Neural cell (in vitro differentiated cells): ENCODE results near the gene BNC2. TPM values are rescaled to one million over a fixed set of nuclear protein-coding genes. Genes with fewer than 3 reads are reported as not detected.

Experiments
- H2AFZ ChIP-seq: fragments of 200-600, 300-800 bp; sonication (generic), shearing (Covaris generic); 2 replicates; pipeline ENCODE4 v1.6.0; 2014; ENCODE audit warnings: low read depth, mild to moderate bottlenecking, antibody characterized with exemption, low read length, moderate library complexity
- H3F3A ChIP-seq: fragments of 200-600 bp; shearing (Covaris generic); 2 replicates; pipeline ENCODE4 v1.6.1; 2016; ENCODE audit warnings: mild to moderate bottlenecking, moderate library complexity, mixed read lengths, antibody characterized with exemption, low read length; ENCODE audit not compliant: insufficient read depth, poor library complexity, severe bottlenecking
- H3K27ac ChIP-seq: fragments of 200-600, 300-800 bp; sonication (generic), shearing (Covaris generic); 2 replicates; pipeline ENCODE4 v1.5.1; 2014; ENCODE audit warnings: mild to moderate bottlenecking, low read length, moderate library complexity
- H3K27me3 ChIP-seq: fragments of 300-800, 200-600 bp; sonication (generic), shearing (Covaris generic); 2 replicates; pipeline ENCODE4 v1.6.0; 2014; ENCODE audit warnings: mild to moderate bottlenecking, low read depth, low read length, moderate library complexity; ENCODE audit not compliant: insufficient read depth
- H3K36me3 ChIP-seq: fragments of 300-800, 200-600 bp; sonication (generic), shearing (Covaris generic); 2 replicates; pipeline ENCODE4 v1.5.1; 2014; ENCODE audit warnings: mild to moderate bottlenecking, antibody characterized with exemption, low read length, moderate library complexity; ENCODE audit not compliant: insufficient read depth
- H3K4me2 ChIP-seq: fragments of 300-800, 200-600 bp; sonication (generic), shearing (Covaris generic); 2 replicates; pipeline ENCODE4 v1.6.0; 2014; ENCODE audit warnings: mild to moderate bottlenecking, low read length
- H3K4me3 ChIP-seq: fragments of 300-800, 200-600 bp; sonication (generic), shearing (Covaris generic); 2 replicates; pipeline ENCODE4 v1.5.1; 2014; ENCODE audit warnings: mild to moderate bottlenecking, low read length, moderate library complexity
- H3K79me2 ChIP-seq: fragments of 200-600 bp; shearing (Covaris generic); replicated peaks from 2 replicates; pipeline ENCODE4 v1.6.0; 2014; ENCODE audit warnings: mild to moderate bottlenecking, low read length, moderate library complexity; ENCODE audit not compliant: insufficient read depth
- H3K9ac ChIP-seq: fragments of 300-800, 200-600 bp; sonication (generic), shearing (Covaris generic); 2 replicates; pipeline ENCODE4 v1.6.1; 2016; ENCODE audit warnings: mild to moderate bottlenecking, low read length, mixed read lengths
- H3K9me2 ChIP-seq: fragments of 200-600 bp; shearing (Covaris generic); 2 replicates; pipeline ENCODE4 v1.6.1; 2016; ENCODE audit warnings: mild to moderate bottlenecking, low read length, mixed read lengths; ENCODE audit not compliant: insufficient read depth
- H3K9me3 ChIP-seq: fragments of 200-600, 300-800 bp; sonication (generic), shearing (Covaris generic); 2 replicates; pipeline ENCODE4 v1.6.1; 2016; ENCODE audit warnings: mild to moderate bottlenecking, mixed run types, low read length, moderate library complexity, mixed read lengths
- H4K20me1 ChIP-seq: fragments of 200-600 bp; shearing (Covaris generic); 2 replicates; pipeline ENCODE4 v1.6.1; 2016; ENCODE audit warnings: mild to moderate bottlenecking, mixed run types; ENCODE audit not compliant: insufficient read depth
- EP300 ChIP-seq: fragments of 450-650 bp; conservative IDR thresholded peaks from 2 replicates; pipeline ENCODE4 v1.6.1; 2014; ENCODE audit warnings: antibody characterized with exemption, mild to moderate bottlenecking, moderate library complexity; ENCODE audit not compliant: poor library complexity, severe bottlenecking
- EZH2 ChIP-seq: fragments of 200-600, 300-800 bp; shearing (Covaris generic), sonication (generic); IDR thresholded peaks from 2 replicates; pipeline ENCODE4 v1.6.1; 2014; ENCODE audit warnings: antibody characterized with exemption, low read length, borderline replicate concordance, mild to moderate bottlenecking; ENCODE audit not compliant: insufficient read depth, poor library complexity, severe bottlenecking
- MXI1 ChIP-seq: fragments of 450-650 bp; conservative IDR thresholded peaks from 2 replicates; pipeline ENCODE4 v1.6.1; 2014; ENCODE audit warnings: antibody characterized with exemption, mild to moderate bottlenecking; ENCODE audit not compliant: poor library complexity, severe bottlenecking
- POLR2AphosphoS5 ChIP-seq: IDR thresholded peaks from 2 replicates; pipeline ENCODE4 v1.6.1; 2012
- RAD21 ChIP-seq: fragments of 450-650 bp; conservative IDR thresholded peaks from 2 replicates; pipeline ENCODE4 v1.6.1; 2014; ENCODE audit warnings: antibody characterized with exemption, mild to moderate bottlenecking, moderate library complexity
- SMC3 ChIP-seq: fragments of 450-650 bp; conservative IDR thresholded peaks from 2 replicates; pipeline ENCODE4 v1.6.1; 2014; ENCODE audit warnings: antibody characterized with exemption, mild to moderate bottlenecking, moderate library complexity; ENCODE audit not compliant: poor library complexity
- TAF1 ChIP-seq: IDR thresholded peaks from 2 replicates; pipeline ENCODE4 v1.6.1; 2012; ENCODE audit warnings: low read depth
- polyA plus RNA-seq: library from polyadenylated mRNA; depleted of rRNA; stranded (reverse); fragments of >200 nt; gene quantifications from 2 replicates; pipeline ENCODE4 v1.2.3, GENCODE V29; 2014
- TF ChIP-seq, protein P1 (sequence below): fragments of 450-650 bp; IDR thresholded peaks from 2 replicates; pipeline ENCODE4 v1.5.1; 2014; ENCODE audit warnings: antibody characterized with exemption, mild to moderate bottlenecking, moderate library complexity; ENCODE audit not compliant: poor library complexity, severe bottlenecking
- TF ChIP-seq, protein P2 (sequence below): IDR thresholded peaks from 2 replicates; pipeline ENCODE4 v1.6.1; 2012; ENCODE audit warnings: borderline replicate concordance

The BNC2 gene
- polyA plus RNA-seq, 1 donor from 2014 or later: 1.3 TPM

DNA sequence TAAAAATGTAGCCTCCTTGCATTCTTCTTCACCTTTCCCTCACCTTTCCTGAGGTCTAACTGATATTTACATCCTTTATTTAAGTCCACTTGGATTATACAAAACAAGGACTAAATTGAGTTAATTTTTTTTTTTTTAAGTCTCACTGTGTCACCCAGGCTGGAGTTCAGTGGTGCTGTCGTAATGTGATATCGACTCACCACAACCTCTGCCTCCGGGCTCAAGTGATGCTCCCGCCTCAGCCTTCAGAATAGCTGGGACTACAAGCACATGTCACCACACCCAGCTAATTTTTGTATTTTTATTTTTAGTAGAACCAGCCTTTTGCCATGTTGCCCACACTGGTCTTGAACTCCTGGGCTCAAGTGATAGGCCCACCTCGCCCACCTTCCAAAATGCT lies 195.3 kb downstream of the BNC2 start:
- no peak for TF ChIP-seq EZH2
- TF ChIP-seq, protein P1, sequence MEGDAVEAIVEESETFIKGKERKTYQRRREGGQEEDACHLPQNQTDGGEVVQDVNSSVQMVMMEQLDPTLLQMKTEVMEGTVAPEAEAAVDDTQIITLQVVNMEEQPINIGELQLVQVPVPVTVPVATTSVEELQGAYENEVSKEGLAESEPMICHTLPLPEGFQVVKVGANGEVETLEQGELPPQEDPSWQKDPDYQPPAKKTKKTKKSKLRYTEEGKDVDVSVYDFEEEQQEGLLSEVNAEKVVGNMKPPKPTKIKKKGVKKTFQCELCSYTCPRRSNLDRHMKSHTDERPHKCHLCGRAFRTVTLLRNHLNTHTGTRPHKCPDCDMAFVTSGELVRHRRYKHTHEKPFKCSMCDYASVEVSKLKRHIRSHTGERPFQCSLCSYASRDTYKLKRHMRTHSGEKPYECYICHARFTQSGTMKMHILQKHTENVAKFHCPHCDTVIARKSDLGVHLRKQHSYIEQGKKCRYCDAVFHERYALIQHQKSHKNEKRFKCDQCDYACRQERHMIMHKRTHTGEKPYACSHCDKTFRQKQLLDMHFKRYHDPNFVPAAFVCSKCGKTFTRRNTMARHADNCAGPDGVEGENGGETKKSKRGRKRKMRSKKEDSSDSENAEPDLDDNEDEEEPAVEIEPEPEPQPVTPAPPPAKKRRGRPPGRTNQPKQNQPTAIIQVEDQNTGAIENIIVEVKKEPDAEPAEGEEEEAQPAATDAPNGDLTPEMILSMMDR: no peak
- TF ChIP-seq POLR2AphosphoS5: no peak
- TF ChIP-seq MXI1: no peak
- no peak for TF ChIP-seq RAD21
- TF ChIP-seq SMC3: no peak
- no peak for TF ChIP-seq TAF1
- TF ChIP-seq, protein P2, sequence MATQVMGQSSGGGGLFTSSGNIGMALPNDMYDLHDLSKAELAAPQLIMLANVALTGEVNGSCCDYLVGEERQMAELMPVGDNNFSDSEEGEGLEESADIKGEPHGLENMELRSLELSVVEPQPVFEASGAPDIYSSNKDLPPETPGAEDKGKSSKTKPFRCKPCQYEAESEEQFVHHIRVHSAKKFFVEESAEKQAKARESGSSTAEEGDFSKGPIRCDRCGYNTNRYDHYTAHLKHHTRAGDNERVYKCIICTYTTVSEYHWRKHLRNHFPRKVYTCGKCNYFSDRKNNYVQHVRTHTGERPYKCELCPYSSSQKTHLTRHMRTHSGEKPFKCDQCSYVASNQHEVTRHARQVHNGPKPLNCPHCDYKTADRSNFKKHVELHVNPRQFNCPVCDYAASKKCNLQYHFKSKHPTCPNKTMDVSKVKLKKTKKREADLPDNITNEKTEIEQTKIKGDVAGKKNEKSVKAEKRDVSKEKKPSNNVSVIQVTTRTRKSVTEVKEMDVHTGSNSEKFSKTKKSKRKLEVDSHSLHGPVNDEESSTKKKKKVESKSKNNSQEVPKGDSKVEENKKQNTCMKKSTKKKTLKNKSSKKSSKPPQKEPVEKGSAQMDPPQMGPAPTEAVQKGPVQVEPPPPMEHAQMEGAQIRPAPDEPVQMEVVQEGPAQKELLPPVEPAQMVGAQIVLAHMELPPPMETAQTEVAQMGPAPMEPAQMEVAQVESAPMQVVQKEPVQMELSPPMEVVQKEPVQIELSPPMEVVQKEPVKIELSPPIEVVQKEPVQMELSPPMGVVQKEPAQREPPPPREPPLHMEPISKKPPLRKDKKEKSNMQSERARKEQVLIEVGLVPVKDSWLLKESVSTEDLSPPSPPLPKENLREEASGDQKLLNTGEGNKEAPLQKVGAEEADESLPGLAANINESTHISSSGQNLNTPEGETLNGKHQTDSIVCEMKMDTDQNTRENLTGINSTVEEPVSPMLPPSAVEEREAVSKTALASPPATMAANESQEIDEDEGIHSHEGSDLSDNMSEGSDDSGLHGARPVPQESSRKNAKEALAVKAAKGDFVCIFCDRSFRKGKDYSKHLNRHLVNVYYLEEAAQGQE: no peak
- no peak for TF ChIP-seq EP300
- H3K79me2 ChIP-seq: no peaks in the 10 kb centered on the region

DNA sequence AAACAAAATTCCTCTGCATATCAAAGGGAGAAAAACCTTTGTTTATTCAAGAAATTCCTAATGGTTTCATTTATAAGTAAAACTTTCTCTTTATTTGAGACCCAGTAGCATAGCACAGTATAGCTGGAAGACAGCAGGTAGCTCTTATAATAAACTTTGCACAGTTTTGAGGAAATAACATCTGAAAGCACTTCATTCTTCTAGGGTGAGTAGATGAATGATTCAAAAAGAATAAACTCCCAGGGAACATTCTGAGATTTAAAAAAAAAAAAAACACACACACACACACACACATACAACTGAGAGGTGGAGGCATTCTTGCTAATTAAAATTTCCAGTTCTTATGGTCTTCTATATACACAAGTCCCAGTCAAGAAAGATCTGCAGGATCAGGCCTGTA lies 197.3 kb downstream of the BNC2 start:
- no peak overlapping the region for H3K27ac ChIP-seq
- H3K9me2 ChIP-seq: no peaks in the 10 kb centered on the region
- H3K4me3 ChIP-seq: no peak overlapping the region
- no peaks in the 10 kb centered on the region for H3K27me3 ChIP-seq
- no peaks in the 10 kb centered on the region for H3F3A ChIP-seq
- TF ChIP-seq RAD21: no peak
- no peaks in the 10 kb centered on the region for H4K20me1 ChIP-seq
- no peaks in the 10 kb centered on the region for H3K9me3 ChIP-seq
- no peaks in the 10 kb centered on the region for H3K79me2 ChIP-seq
- no peak overlapping the region for H2AFZ ChIP-seq
- H3K9ac ChIP-seq: no peak overlapping the region
- no peaks in the 10 kb centered on the region for H3K36me3 ChIP-seq
- no peak overlapping the region for H3K4me2 ChIP-seq

More for the DNA sequence above, 195.3 kb downstream of the BNC2 start:
- no peaks in the 10 kb centered on the region for H3K9me2 ChIP-seq
- H4K20me1 ChIP-seq: no peaks in the 10 kb centered on the region
- H3K4me2 ChIP-seq: no peak overlapping the region
- H3K4me3 ChIP-seq: no peak overlapping the region
- H3F3A ChIP-seq: no peaks in the 10 kb centered on the region
- H3K36me3 ChIP-seq: no peaks in the 10 kb centered on the region
- H2AFZ ChIP-seq: no peak overlapping the region
- no peak overlapping the region for H3K27ac ChIP-seq
- no peak overlapping the region for H3K9ac ChIP-seq
- H3K9me3 ChIP-seq: no peaks in the 10 kb centered on the region
- H3K27me3 ChIP-seq: no peaks in the 10 kb centered on the region

DNA sequence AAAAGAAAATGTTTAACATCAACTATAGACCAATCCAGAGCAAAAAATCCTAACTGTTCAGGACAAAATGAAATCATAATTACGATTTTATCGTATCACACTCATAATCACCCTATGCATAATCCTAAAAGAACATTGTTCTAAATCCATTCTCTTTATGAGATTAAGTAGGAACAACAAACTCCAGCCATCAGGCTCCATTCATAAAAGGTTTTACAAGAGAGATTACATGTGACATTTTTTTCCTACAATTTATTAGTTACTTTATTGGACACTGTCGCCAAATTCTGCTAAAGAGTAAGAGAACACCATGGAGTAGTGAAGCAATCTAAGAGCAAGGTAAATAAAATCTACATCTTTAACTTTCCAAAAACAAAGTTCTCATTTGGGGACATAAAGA lies 198.0 kb downstream of the BNC2 start:
- H3K79me2 ChIP-seq: no peaks in the 10 kb centered on the region
- H4K20me1 ChIP-seq: no peaks in the 10 kb centered on the region
- no peaks in the 10 kb centered on the region for H3K36me3 ChIP-seq
- no peak overlapping the region for H3K4me2 ChIP-seq
- TF ChIP-seq, protein P1: no peak
- H3K9me3 ChIP-seq: no peaks in the 10 kb centered on the region
- no peak overlapping the region for H3K27ac ChIP-seq
- no peaks in the 10 kb centered on the region for H3F3A ChIP-seq
- no peak overlapping the region for H2AFZ ChIP-seq
- H3K9me2 ChIP-seq: no peaks in the 10 kb centered on the region
- H3K27me3 ChIP-seq: no peaks in the 10 kb centered on the region
- H3K9ac ChIP-seq: no peak overlapping the region
- no peak overlapping the region for H3K4me3 ChIP-seq
